A673 (cell line): ENCODE data around the gene SMYD1. TPM values are rescaled to one million over a fixed set of nuclear protein-coding genes. Genes with fewer than 3 reads are reported as not detected.

ENCODE experiments used
- BruUV-seq: library from RNA; stranded (reverse); fragments of 400-500 nt; replicated peaks from 2 replicates; lab custom pipeline; 2021; lab: Mats Ljungman, UMichigan
- CTCF ChIA-PET: fragments of 300-600 bp; sonication (Branson Sonifier 250); formaldehyde crosslinking; loops from one replicate; lab custom pipeline; 2022; ENCODE audit warnings: antibody characterized with exemption; lab: Charles Lee
- POLR2A ChIA-PET: fragments of 300-600 bp; sonication (Branson Sonifier 250); formaldehyde crosslinking; loops from one replicate; lab custom pipeline; 2022; ENCODE audit warnings: antibody characterized with exemption; ENCODE audit not compliant: low non-redundant PET; lab: Charles Lee
- DNase-seq: peaks from one replicate; pipeline ENCODE4 v3.0.0-alpha.2; 2015; ENCODE audit warnings: low spot score
- H3K27ac ChIP-seq: fragments of 200-600 bp; sonication (generic); 2 replicates; pipeline ENCODE4 v1.5.1; 2016; ENCODE audit warnings: mixed run types, low read depth, mild to moderate bottlenecking, mixed read lengths, antibody characterized with exemption, low read length; ENCODE audit not compliant: poor library complexity, severe bottlenecking
- H3K27me3 ChIP-seq: fragments of 200-600 bp; sonication (generic); replicated peaks from 2 replicates; pipeline ENCODE4 v1.6.1; 2017; ENCODE audit warnings: mixed run types, low read depth, mild to moderate bottlenecking, mixed read lengths, antibody characterized with exemption, low read length; ENCODE audit not compliant: insufficient read depth, poor library complexity
- H3K36me3 ChIP-seq: fragments of 200-600 bp; sonication (generic); 2 replicates; pipeline ENCODE4 v1.6.1; 2016; ENCODE audit warnings: mixed run types, mild to moderate bottlenecking, mixed read lengths, antibody characterized with exemption, low read length; ENCODE audit not compliant: insufficient read depth, poor library complexity, severe bottlenecking
- H3K4me1 ChIP-seq: fragments of 200-600 bp; sonication (generic); 2 replicates; pipeline ENCODE4 v1.6.1; 2017; ENCODE audit warnings: mixed run types, mild to moderate bottlenecking, mixed read lengths, antibody characterized with exemption, low read length; ENCODE audit not compliant: insufficient read depth, poor library complexity, severe bottlenecking
- H3K4me3 ChIP-seq: fragments of 200-600 bp; sonication (generic); 2 replicates; pipeline ENCODE4 v1.5.1; 2016; ENCODE audit warnings: low read depth, mixed run types, mild to moderate bottlenecking, mixed read lengths, low read length; ENCODE audit not compliant: poor library complexity, severe bottlenecking
- H3K9me3 ChIP-seq: fragments of 200-600 bp; sonication (generic); 2 replicates; pipeline ENCODE4 v1.6.1; 2016; ENCODE audit warnings: mixed run types, low read depth, mild to moderate bottlenecking, mixed read lengths, antibody characterized with exemption, low read length; ENCODE audit not compliant: poor library complexity, severe bottlenecking
- EZH2 ChIP-seq: fragments of 200-600 bp; sonication (generic); IDR thresholded peaks from 2 replicates; pipeline ENCODE4 v1.6.1; 2017; ENCODE audit warnings: borderline replicate concordance, low read depth, mild to moderate bottlenecking, mixed read lengths, antibody characterized with exemption, low read length; ENCODE audit not compliant: poor library complexity, severe bottlenecking
- intact Hi-C: fragments of 100-400 bp; cut with micrococcal nuclease; formaldehyde crosslinking; loops from one replicate; pipeline ENCODE4 v1.10.0; 2022; ENCODE audit not compliant: unreplicated experiment
- total RNA-seq: library from RNA; stranded (reverse); gene quantifications from 2 replicates; pipeline ENCODE4 v1.2.3, GENCODE V29; 2021
- TF ChIP-seq, protein P1 (sequence below): fragments of 300-800, 200-600 bp; sonication (generic); conservative IDR thresholded peaks from 2 replicates; pipeline ENCODE4 v1.5.1; 2017; ENCODE audit warnings: low read depth, mild to moderate bottlenecking, antibody characterized with exemption, low read length, moderate library complexity, mixed read lengths

SMYD1 gene
- total RNA-seq, 1 experiment from 2014 or later: not detected

GRCh38 chr2:88126772-88127637 is 59.4 kb downstream of the SMYD1 start:
- no peaks in the 10 kb centered on the region for H3K36me3 ChIP-seq
- POLR2A ChIA-PET: no interaction called here
- intact Hi-C loops: no loop called here
- CTCF ChIA-PET: no interaction called here
- BruUV-seq: no TSS peak
- TF ChIP-seq, protein P1, sequence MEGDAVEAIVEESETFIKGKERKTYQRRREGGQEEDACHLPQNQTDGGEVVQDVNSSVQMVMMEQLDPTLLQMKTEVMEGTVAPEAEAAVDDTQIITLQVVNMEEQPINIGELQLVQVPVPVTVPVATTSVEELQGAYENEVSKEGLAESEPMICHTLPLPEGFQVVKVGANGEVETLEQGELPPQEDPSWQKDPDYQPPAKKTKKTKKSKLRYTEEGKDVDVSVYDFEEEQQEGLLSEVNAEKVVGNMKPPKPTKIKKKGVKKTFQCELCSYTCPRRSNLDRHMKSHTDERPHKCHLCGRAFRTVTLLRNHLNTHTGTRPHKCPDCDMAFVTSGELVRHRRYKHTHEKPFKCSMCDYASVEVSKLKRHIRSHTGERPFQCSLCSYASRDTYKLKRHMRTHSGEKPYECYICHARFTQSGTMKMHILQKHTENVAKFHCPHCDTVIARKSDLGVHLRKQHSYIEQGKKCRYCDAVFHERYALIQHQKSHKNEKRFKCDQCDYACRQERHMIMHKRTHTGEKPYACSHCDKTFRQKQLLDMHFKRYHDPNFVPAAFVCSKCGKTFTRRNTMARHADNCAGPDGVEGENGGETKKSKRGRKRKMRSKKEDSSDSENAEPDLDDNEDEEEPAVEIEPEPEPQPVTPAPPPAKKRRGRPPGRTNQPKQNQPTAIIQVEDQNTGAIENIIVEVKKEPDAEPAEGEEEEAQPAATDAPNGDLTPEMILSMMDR: no peak
- TF ChIP-seq EZH2: no peak
- H3K27ac ChIP-seq: no peak overlapping the region
- H3K27me3 ChIP-seq: peaks cover 31% of the 10 kb centered on the region
- DNase-seq: no peak
- H3K4me3 ChIP-seq: no peak overlapping the region
- no peaks in the 10 kb centered on the region for H3K4me1 ChIP-seq
- H3K9me3 ChIP-seq: no peaks in the 10 kb centered on the region

- TF ChIP-seq, protein P1: no peak
- no peak for TF ChIP-seq EZH2
- no peaks in the 10 kb centered on the region for H3K4me1 ChIP-seq
- H3K4me3 ChIP-seq: no peak overlapping the region
- DNase-seq: no peak
- intact Hi-C loops: no loop called here
- POLR2A ChIA-PET: no interaction called here
- CTCF ChIA-PET: no interaction called here
- no peaks in the 10 kb centered on the region for H3K36me3 ChIP-seq
- no peak overlapping the region for H3K27ac ChIP-seq
- H3K27me3 ChIP-seq: peaks cover 25% of the 10 kb centered on the region
- H3K9me3 ChIP-seq: no peaks in the 10 kb centered on the region
- no TSS peak for BruUV-seq
Observed at GRCh38 chr2:88127638-88127887, 59.9 kb downstream of the SMYD1 start.

DNA sequence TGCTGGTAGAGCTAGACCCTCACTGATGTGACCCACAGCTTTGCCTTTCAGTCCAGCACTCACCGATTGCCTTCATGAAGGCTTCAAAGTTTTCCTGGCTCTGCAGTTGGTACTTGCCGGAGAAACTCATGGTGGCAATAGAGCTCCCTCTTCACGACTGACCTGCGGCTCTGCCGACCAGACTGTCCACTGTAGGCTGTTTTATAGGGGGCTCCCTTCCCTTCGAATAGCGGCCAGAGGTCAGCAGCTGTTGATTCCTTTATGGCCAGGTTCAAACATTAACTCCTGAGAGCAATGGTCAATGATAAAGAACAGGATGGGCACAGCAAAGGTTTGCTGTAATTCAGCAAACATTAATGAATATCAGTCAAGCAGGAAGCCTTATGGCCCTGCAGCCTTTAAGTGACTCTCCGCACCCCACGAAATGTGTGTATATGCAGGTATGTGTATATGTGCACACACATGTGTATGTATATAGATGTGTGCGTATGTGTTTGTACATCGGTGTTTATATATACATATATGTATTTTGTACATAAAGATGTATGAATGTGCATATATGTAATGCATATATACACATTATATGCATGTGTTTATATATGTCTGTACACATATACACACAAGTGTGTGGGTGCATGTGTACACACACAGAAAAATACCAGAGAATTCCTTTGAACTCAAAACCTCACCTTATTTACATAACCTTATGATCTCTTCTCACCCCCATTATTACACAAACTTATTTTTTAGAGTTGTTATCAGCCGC is 60.4 kb downstream of the SMYD1 start, which contains the start of gene FABP1:
Gene FABP1, minus strand, starts transcription at position 175 of the 766 bp plus-strand sequence. Its CDS starts 45 bp downstream, at position 130.
- no TSS peak for BruUV-seq
- Histone ChIP-seq H3K9me3 (no peaks in the 10 kb centered on the region), H3K36me3 (no peaks in the 10 kb centered on the region), H3K4me3 (no peak within 1 kb of the TSS), H3K27ac (no peak within 1 kb of the TSS), H3K4me1 (no peaks in the 10 kb centered on the region), H3K27me3 (peaks cover 22% of the 10 kb centered on the region)
- no peak for DNase-seq
- TF ChIP-seq, protein P1: no peak
- TF ChIP-seq EZH2: no peak
- POLR2A ChIA-PET: no interaction called here
- CTCF ChIA-PET: no interaction called here
- intact Hi-C loops: no loop called here
